PC-3 (cell line): ENCODE results near the gene PADI2. TPM values are rescaled to one million over a fixed set of nuclear protein-coding genes. Genes with fewer than 3 reads are reported as not detected.

Experiments
- ATAC-seq: fragments of 200-7000 bp; cut with Tn5 transposase; 2 replicates; pipeline ENCODE4 v1.9.1; 2020; ENCODE audit warnings: mild to moderate bottlenecking, moderate library complexity
- BruUV-seq: library from RNA; stranded (reverse); fragments of 400-500 nt; replicated peaks from 2 replicates; lab custom pipeline; 2021; lab: Mats Ljungman, UMichigan
- CTCF ChIA-PET: fragments of 300-600 bp; sonication (Branson Sonifier 250); formaldehyde crosslinking; loops from one replicate; lab custom pipeline; 2022; ENCODE audit warnings: antibody characterized with exemption; lab: Charles Lee
- POLR2A ChIA-PET: fragments of 300-600 bp; sonication (Branson Sonifier 250); formaldehyde crosslinking; loops from one replicate; lab custom pipeline; 2022; ENCODE audit warnings: antibody characterized with exemption; ENCODE audit not compliant: unreplicated experiment; lab: Charles Lee
- DNase-seq: peaks from one replicate; pipeline ENCODE4 v3.0.0-alpha.2; 2015
- H2AFZ ChIP-seq: fragments of 300-600 bp; sonication (generic); 2 replicates; pipeline ENCODE4 v1.6.0; 2016; ENCODE audit warnings: antibody characterized with exemption, low read length
- H3F3A ChIP-seq: fragments of 300-600 bp; sonication (generic); one replicate; pipeline ENCODE4 v1.6.0; 2017; ENCODE audit warnings: antibody characterized with exemption, low read length, control low read depth, mild to moderate bottlenecking; ENCODE audit not compliant: unreplicated experiment
- H3K27ac ChIP-seq: fragments of 300-600 bp; sonication (generic); 2 replicates; pipeline ENCODE4 v1.5.1; 2016; ENCODE audit warnings: mild to moderate bottlenecking, low read length
- H3K27me3 ChIP-seq: fragments of 300-600 bp; sonication (generic); 2 replicates; pipeline ENCODE4 v1.6.1; 2016; ENCODE audit warnings: low read length, mixed read lengths
- H3K36me3 ChIP-seq: fragments of 300-600 bp; sonication (generic); 2 replicates; pipeline ENCODE4 v1.6.1; 2016; ENCODE audit warnings: low read depth, mixed run types, low read length, mixed read lengths
- H3K4me1 ChIP-seq: fragments of 300-600 bp; sonication (generic); 2 replicates; pipeline ENCODE4 v1.5.1; 2016; ENCODE audit warnings: low read length; ENCODE audit not compliant: insufficient read depth
- H3K4me2 ChIP-seq: fragments of 300-600 bp; sonication (generic); 2 replicates; pipeline ENCODE4 v1.6.0; 2016; ENCODE audit warnings: low read length
- H3K4me3 ChIP-seq: fragments of 300-600 bp; sonication (generic); 2 replicates; pipeline ENCODE4 v1.5.1; 2016; ENCODE audit warnings: mild to moderate bottlenecking, low read length, mixed read lengths
- H3K79me2 ChIP-seq: fragments of 300-600 bp; sonication (generic); 2 replicates; pipeline ENCODE4 v1.6.1; 2017; ENCODE audit warnings: low read length, mixed read lengths
- H3K9ac ChIP-seq: fragments of 300-600 bp; sonication (generic); 2 replicates; pipeline ENCODE4 v1.6.0; 2016; ENCODE audit warnings: mild to moderate bottlenecking, low read length
- H3K9me2 ChIP-seq: fragments of 300-600 bp; sonication (generic); replicated peaks from 2 replicates; pipeline ENCODE4 v1.6.1; 2016; ENCODE audit warnings: mixed run types, low read length, mixed read lengths
- H3K9me3 ChIP-seq: fragments of 300-600 bp; sonication (generic); 2 replicates; pipeline ENCODE4 v1.6.1; 2016; ENCODE audit warnings: low read length, mixed read lengths
- H4K20me1 ChIP-seq: fragments of 300-600 bp; sonication (generic); 2 replicates; pipeline ENCODE4 v1.6.1; 2016; ENCODE audit warnings: low read length, mixed read lengths
- EZH2 ChIP-seq: fragments of 300-600 bp; sonication (generic); IDR thresholded peaks from one replicate; pipeline ENCODE4 v1.6.1; 2017; ENCODE audit warnings: antibody characterized with exemption, mild to moderate bottlenecking, low read length; ENCODE audit not compliant: unreplicated experiment
- EZH2phosphoT487 ChIP-seq: fragments of 300-600 bp; sonication (generic); IDR thresholded peaks from 2 replicates; pipeline ENCODE4 v1.6.1; 2018; ENCODE audit warnings: mild to moderate bottlenecking, antibody characterized with exemption, low read length, borderline replicate concordance
- intact Hi-C: fragments of 100-400 bp; cut with micrococcal nuclease; formaldehyde crosslinking; loops from 2 replicates; pipeline ENCODE4 v1.9.0; 2023
- total RNA-seq: library from RNA; depleted of rRNA; stranded (reverse); fragments of >200 nt; gene quantifications from 2 replicates; pipeline ENCODE4 v1.2.3, GENCODE V29; 2014
- TF ChIP-seq, protein P1 (sequence below): fragments of 300-600 bp; sonication (generic); conservative IDR thresholded peaks from 2 replicates; pipeline ENCODE4 v1.5.1; 2017; ENCODE audit warnings: antibody characterized with exemption, low read depth, mild to moderate bottlenecking, low read length

PADI2 gene
- total RNA-seq, 1 experiment from 2014 or later, result 2.4 TPM

DNA sequence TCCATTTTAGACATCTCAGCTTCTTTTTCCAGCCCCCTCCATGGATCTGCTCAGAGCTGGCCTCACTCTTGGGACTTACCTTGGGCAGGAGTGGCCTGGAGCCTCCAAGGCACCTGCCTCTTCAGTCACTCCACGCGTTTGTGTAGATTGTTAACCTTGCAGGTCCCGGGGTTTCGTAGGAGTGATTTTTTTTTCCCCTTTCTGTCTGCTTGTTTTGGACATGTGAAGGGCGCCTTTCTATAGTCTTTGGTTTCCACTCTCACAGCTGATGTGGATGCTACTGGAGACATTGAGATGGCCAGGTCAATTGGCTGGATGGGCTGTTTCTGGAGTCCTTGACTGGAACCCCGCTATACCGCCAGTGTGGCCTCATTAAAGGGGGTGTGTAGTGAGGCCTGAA is 63.5 kb downstream of the PADI2 start:
- DNase-seq (no peak), ATAC-seq (no peak)
- no TSS peak for BruUV-seq
- intact Hi-C loops, result no loop called here
- no peak overlapping the region for H3K4me2 ChIP-seq
- POLR2A ChIA-PET, result no interaction called here
- no peak overlapping the region for H2AFZ ChIP-seq
- no peaks in the 10 kb centered on the region for H3K9me2 ChIP-seq
- no peak overlapping the region for H3K27ac ChIP-seq
- H3K27me3 ChIP-seq, result no peaks in the 10 kb centered on the region
- H4K20me1 ChIP-seq, result 0 out of 2 replicates have a peak, but pooled peaks cover 5% of the 10 kb centered on the region
- H3K79me2 ChIP-seq, result peaks cover 31% of the 10 kb centered on the region
- no peak overlapping the region for H3K4me3 ChIP-seq
- no peaks in the 10 kb centered on the region for H3F3A ChIP-seq
- no peak for TF ChIP-seq EZH2
- TF ChIP-seq EZH2phosphoT487, result no peak
- TF ChIP-seq, protein P1, sequence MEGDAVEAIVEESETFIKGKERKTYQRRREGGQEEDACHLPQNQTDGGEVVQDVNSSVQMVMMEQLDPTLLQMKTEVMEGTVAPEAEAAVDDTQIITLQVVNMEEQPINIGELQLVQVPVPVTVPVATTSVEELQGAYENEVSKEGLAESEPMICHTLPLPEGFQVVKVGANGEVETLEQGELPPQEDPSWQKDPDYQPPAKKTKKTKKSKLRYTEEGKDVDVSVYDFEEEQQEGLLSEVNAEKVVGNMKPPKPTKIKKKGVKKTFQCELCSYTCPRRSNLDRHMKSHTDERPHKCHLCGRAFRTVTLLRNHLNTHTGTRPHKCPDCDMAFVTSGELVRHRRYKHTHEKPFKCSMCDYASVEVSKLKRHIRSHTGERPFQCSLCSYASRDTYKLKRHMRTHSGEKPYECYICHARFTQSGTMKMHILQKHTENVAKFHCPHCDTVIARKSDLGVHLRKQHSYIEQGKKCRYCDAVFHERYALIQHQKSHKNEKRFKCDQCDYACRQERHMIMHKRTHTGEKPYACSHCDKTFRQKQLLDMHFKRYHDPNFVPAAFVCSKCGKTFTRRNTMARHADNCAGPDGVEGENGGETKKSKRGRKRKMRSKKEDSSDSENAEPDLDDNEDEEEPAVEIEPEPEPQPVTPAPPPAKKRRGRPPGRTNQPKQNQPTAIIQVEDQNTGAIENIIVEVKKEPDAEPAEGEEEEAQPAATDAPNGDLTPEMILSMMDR, result no peak
- CTCF ChIA-PET, result interaction anchor here (1.1 kb wide), 1 partner anchor 178 kb away, joined by 3 read pairs; no protein-coding TSS in a partner anchor
- H3K4me1 ChIP-seq, result peaks cover 9% of the 10 kb centered on the region
- no peaks in the 10 kb centered on the region for H3K9me3 ChIP-seq
- no peak overlapping the region for H3K9ac ChIP-seq
- peaks cover 7% of the 10 kb centered on the region for H3K36me3 ChIP-seq

DNA sequence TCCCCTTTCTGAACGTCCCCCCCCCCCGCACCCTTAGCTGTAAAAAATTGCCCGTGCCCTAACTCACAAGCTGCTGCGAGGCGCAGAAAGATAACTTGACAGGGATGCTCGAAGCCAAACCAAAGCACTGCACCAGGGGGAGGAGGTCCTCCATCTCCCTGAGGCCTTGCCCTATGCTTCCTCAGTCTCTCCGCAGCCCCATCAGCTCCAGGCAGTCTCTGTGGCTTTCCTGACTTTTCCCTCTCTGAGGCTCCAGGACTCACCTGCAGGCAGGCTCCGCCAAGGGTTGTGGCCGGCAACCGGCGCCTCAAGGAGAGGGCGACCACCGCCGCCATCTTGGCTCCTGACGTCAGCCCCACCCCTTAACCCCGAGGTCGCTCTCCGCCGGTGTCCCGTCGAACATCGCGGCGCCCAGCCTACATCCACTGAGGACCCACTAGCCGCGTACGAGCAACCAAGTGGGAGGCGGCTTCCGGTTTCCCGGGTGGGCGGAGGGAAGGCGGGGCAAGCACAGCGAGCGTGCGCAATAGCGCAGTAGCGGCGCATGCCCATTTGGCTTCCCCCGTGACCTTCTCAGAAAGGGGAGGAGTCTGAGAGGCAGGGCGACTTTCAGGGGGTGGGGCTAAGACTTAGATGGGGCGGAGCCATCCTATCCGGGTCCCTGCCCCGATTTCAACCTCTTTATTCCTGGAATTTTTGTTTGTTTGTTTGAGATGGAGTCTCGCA is 65.4 kb downstream of the PADI2 start, which contains the start of gene SDHB:
Gene SDHB, minus strand, starts transcription at position 348 of the 726 bp plus-strand sequence. Its CDS starts 13 bp downstream, at position 335.
- TF ChIP-seq EZH2 (no peak), EZH2phosphoT487 (no peak)
- TF ChIP-seq, protein P1, result no peak
- Histone ChIP-seq H3F3A (no peaks in the 10 kb centered on the region), H3K4me2 (peak within 1 kb of the TSS; percentile 93), H3K4me3 (peak within 1 kb of the TSS; percentile 95), H3K36me3 (peaks cover 18% of the 10 kb centered on the region), H3K27ac (peak within 1 kb of the TSS; percentile 43), H4K20me1 (0 out of 2 replicates have a peak, but pooled peaks cover 5% of the 10 kb centered on the region), H3K9me2 (no peaks in the 10 kb centered on the region), H3K79me2 (peaks cover 49% of the 10 kb centered on the region), H3K4me1 (peaks cover 9% of the 10 kb centered on the region), H3K9ac (peak within 1 kb of the TSS; percentile 82), H3K9me3 (no peaks in the 10 kb centered on the region), H2AFZ (peak within 1 kb of the TSS; percentile 63), H3K27me3 (no peaks in the 10 kb centered on the region)
- ChIA-PET CTCF (no interaction called here), POLR2A (no interaction called here)
- ATAC-seq, result peak; percentile 99
- TSS peak; percentile 66 for BruUV-seq
- peak; percentile 98 for DNase-seq
- intact Hi-C loops, result no loop called here

DNA sequence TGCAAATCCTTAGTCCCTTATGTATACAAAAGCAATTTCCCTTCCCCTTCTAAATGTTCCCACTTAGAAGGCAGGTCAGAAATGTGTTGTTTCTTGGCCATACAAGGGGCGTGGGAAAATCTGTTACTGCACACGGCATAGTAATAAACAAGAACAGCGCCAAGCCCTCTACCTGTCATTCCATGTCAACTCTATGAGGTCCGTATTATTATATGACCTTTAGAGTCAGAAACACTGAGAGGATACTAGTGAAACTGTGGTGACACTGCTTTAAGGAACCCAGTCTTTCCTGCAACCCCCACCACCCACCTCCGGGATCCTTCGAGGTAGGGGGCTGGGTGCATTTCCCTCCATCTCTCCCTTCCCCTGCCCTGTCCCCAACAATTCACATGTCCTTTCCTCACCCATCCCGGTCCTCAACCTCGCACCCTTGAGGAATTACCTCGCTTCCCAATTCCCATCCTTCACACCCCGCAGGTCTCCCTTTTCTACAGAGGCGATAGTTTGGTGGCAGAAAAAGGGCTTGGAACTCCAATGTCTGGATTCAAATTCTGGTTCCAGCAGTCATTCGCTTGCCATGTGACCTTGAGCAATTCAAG is 66.1 kb downstream of the PADI2 start:
- Histone ChIP-seq H3K4me1 (peaks cover 9% of the 10 kb centered on the region), H3K4me3 (peak overlapping the region; percentile 95), H3F3A (no peaks in the 10 kb centered on the region), H3K79me2 (peaks cover 54% of the 10 kb centered on the region), H3K27me3 (no peaks in the 10 kb centered on the region), H3K9me2 (no peaks in the 10 kb centered on the region), H3K9me3 (no peaks in the 10 kb centered on the region), H2AFZ (peak overlapping the region; percentile 63; the same call in 1 of the 2 replicates), H3K36me3 (peaks cover 18% of the 10 kb centered on the region), H3K27ac (peak overlapping the region; percentile 43), H4K20me1 (0 out of 2 replicates have a peak, but pooled peaks cover 5% of the 10 kb centered on the region), H3K4me2 (peak overlapping the region; percentile 93), H3K9ac (peak overlapping the region; percentile 82)
- ChIA-PET POLR2A (no interaction called here), CTCF (no interaction called here)
- intact Hi-C loops, result no loop called here
- no peak for ATAC-seq
- no TSS peak for BruUV-seq
- DNase-seq, result no peak
- TF ChIP-seq EZH2 (no peak), EZH2phosphoT487 (no peak)
- TF ChIP-seq, protein P1, result no peak
